Measurements from ENCODE around the gene MRPL57. TPM values are rescaled to one million over a fixed set of nuclear protein-coding genes. Genes with fewer than 3 reads are reported as not detected.

The MRPL57 gene
- total and polyA plus RNA-seq, 2 of the 8 experiments (the other 6 are each of a cell fraction or from before 2014, with no cell fraction given): 29.9 to 34.1 TPM

DNA sequence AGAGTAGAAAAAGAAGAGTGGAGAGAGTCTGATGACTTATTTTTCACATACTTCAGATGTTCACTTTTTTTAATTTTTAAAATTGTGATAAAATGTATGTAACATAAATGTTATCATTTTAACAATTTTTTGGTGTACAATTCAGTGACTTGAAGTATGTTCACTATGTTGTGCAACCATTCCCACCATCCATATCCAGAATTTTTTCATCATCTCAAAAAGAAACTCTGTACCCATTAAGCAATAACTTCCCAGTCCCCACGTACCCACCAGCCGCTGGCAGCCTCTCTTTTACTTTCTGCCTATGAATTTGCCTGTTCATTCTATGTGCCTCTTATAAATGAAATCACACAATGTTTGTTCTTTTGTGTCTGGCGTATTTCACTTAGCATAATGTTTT lies 43.4 kb upstream of the MRPL57 start:
- H3K23ac ChIP-seq (ENCODE audit: insufficient read length): no peak overlapping the region
- H3K56ac ChIP-seq (replicated peaks; ENCODE audit: insufficient read length, low read depth, low read length): no peak overlapping the region
- FAIRE-seq (no peak), DNase-seq (ENCODE audit: low read depth in 1 of 2, low spot score in 2 of 2) (no peak)
- H4K8ac ChIP-seq (ENCODE audit: extremely low read depth, insufficient read depth, low read length): no peak overlapping the region
- no peak overlapping the region for H2BK120ac ChIP-seq (replicated peaks; ENCODE audit: low read depth, low read length)
- H3K79me1 ChIP-seq (ENCODE audit: low read depth, low read length): no peaks in the 10 kb centered on the region
- no peak overlapping the region for H3K4me3 ChIP-seq (ENCODE audit: extremely low read depth in 1 of 4, insufficient read depth in 2 of 4, low read depth in 3 of 4, low read length in 4 of 4)
- H4K91ac ChIP-seq (replicated peaks; ENCODE audit: insufficient read length, low read length): no peak overlapping the region
- H3K27ac ChIP-seq (ENCODE audit: low read depth, low read length): no peak overlapping the region
- TF ChIP-seq TBP (IDR thresholded peaks at IDR 0.05; ENCODE audit: low read depth, low read length) (no peak), SP1 (IDR thresholded peaks at IDR 0.05; ENCODE audit: low read depth, low read length) (no peak), KDM4A (IDR thresholded peaks at IDR 0.05; ENCODE audit: low read depth, low read length, severe bottlenecking) (no peak), SP4 (IDR thresholded peaks at IDR 0.05; ENCODE audit: low read length) (no peak), YY1 (IDR thresholded peaks at IDR 0.05; ENCODE audit: low read depth, low read length) (no peak), RNF2 (IDR thresholded peaks at IDR 0.05; ENCODE audit: borderline replicate concordance, low read depth, low read length, missing control alignments, poor library complexity, severe bottlenecking) (no peak), TCF12 (IDR thresholded peaks at IDR 0.05; ENCODE audit: low read depth, low read length) (no peak), TAF1 (IDR thresholded peaks at IDR 0.05; ENCODE audit: low read depth, low read length) (no peak), EZH2 (IDR thresholded peaks at IDR 0.05; ENCODE audit: low read depth, low read length, severe bottlenecking) (no peak), JUN (IDR thresholded peaks at IDR 0.05; ENCODE audit: low read depth, low read length) (no peak), KDM5A (IDR thresholded peaks at IDR 0.05; ENCODE audit: low read length) (no peak), SAP30 (IDR thresholded peaks at IDR 0.05; ENCODE audit: insufficient read depth, insufficient replicate concordance, low read length) (no peak)
- TF ChIP-seq, protein P1, sequence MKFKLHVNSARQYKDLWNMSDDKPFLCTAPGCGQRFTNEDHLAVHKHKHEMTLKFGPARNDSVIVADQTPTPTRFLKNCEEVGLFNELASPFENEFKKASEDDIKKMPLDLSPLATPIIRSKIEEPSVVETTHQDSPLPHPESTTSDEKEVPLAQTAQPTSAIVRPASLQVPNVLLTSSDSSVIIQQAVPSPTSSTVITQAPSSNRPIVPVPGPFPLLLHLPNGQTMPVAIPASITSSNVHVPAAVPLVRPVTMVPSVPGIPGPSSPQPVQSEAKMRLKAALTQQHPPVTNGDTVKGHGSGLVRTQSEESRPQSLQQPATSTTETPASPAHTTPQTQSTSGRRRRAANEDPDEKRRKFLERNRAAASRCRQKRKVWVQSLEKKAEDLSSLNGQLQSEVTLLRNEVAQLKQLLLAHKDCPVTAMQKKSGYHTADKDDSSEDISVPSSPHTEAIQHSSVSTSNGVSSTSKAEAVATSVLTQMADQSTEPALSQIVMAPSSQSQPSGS (IDR thresholded peaks at IDR 0.05; ENCODE audit: low read length): no peak
- no peaks in the 10 kb centered on the region for H3K23me2 ChIP-seq (ENCODE audit: low read depth, low read length)
- no peak overlapping the region for H3K18ac ChIP-seq (ENCODE audit: extremely low read depth, low read length)
- H2BK15ac ChIP-seq (ENCODE audit: low read length): no peak overlapping the region
- peaks cover 0 to 2% (median 0%) of the 10 kb centered on the region in 4 experiments; a peak in 1 of 7 replicates for H3K4me1 ChIP-seq (replicated peaks in 1 of 4; ENCODE audit: control insufficient read depth in 3 of 4, insufficient read depth in 4 of 4, low read length in 3 of 4)
- no peaks in the 10 kb centered on the region for H3K27me3 ChIP-seq (replicated peaks in 1 of 4; ENCODE audit: control insufficient read depth in 3 of 4, extremely low read depth in 1 of 4, insufficient read depth in 3 of 4, low read length in 3 of 4)
- H3K14ac ChIP-seq (ENCODE audit: insufficient read length): no peak overlapping the region
- H2BK12ac ChIP-seq (ENCODE audit: low read depth, low read length): no peak overlapping the region
- no peaks in the 10 kb centered on the region for H3K36me3 ChIP-seq (ENCODE audit: control insufficient read depth in 2 of 4, insufficient read depth in 4 of 4, low read length in 3 of 4)
- no peak overlapping the region for H2BK20ac ChIP-seq (ENCODE audit: low read length)
- ChIA-PET POLR2A (ENCODE audit: partially characterized antibody) (interaction anchor here (2.4 kb wide), 1 partner anchor 72 kb away, joined by 10 read pairs; the partner anchor contains the start of gene LATS2), CTCF (ENCODE audit: partially characterized antibody) (interaction anchor here (0.6 to 0.9 kb wide), 4 partner anchors 18 to 127 kb away, joined by 3 read pairs; no protein-coding TSS in a partner anchor)
- H3K9me3 ChIP-seq (ENCODE audit: insufficient read depth in 2 of 2, low read depth in 1 of 2, low read length in 1 of 2): peaks cover 0 to 3% of the 10 kb centered on the region in 2 experiments; a peak in 2 of 4 replicates
- H2BK5ac ChIP-seq (ENCODE audit: low read depth, low read length): no peak overlapping the region
- WGBS, 2 experiments (ENCODE audit: extremely low coverage in 1 of 2, insufficient coverage in 1 of 2, insufficient read length in 1 of 2, insufficient replicate concordance in 2 of 2, low coverage in 1 of 2, low lambda C conversion rate in 2 of 2, missing lambda C conversion rate in 1 of 2): 91% methylated on average over 3 of the region's 3 CpGs; no CpG with 5 or more reads in 1 of the 2 experiments
- H3K79me2 ChIP-seq (ENCODE audit: control insufficient read depth in 1 of 2, insufficient read depth in 2 of 2, low read length in 2 of 2): no peaks in the 10 kb centered on the region
- H4K20me1 ChIP-seq (replicated peaks in 1 of 2; ENCODE audit: control insufficient read depth in 1 of 2, insufficient read depth in 2 of 2, low read length in 2 of 2): no peaks in the 10 kb centered on the region
- H3K4ac ChIP-seq (replicated peaks; ENCODE audit: insufficient read length, low read depth, low read length): no peak overlapping the region
- no peak overlapping the region for H2AFZ ChIP-seq (ENCODE audit: low read length)
- no peak overlapping the region for H3K4me2 ChIP-seq (ENCODE audit: insufficient read depth in 1 of 2, low read depth in 2 of 2, low read length in 2 of 2)
- H4K5ac ChIP-seq (ENCODE audit: insufficient read length, low read depth, low read length): no peak overlapping the region
- no peak overlapping the region for H3K9ac ChIP-seq (replicated peaks in 1 of 4; ENCODE audit: extremely low read depth in 1 of 4, low read depth in 3 of 4, low read length in 3 of 4)
- no peak overlapping the region for H2AK5ac ChIP-seq (ENCODE audit: low read depth, low read length)

All from H1 (cell line).